ENCODE data around the gene STK32B. TPM values are rescaled to one million over a fixed set of nuclear protein-coding genes. Genes with fewer than 3 reads are reported as not detected.

Gene STK32B
- total RNA-seq, 2 donors from 2014 or later: 0.09 to 7.3 TPM

DNA sequence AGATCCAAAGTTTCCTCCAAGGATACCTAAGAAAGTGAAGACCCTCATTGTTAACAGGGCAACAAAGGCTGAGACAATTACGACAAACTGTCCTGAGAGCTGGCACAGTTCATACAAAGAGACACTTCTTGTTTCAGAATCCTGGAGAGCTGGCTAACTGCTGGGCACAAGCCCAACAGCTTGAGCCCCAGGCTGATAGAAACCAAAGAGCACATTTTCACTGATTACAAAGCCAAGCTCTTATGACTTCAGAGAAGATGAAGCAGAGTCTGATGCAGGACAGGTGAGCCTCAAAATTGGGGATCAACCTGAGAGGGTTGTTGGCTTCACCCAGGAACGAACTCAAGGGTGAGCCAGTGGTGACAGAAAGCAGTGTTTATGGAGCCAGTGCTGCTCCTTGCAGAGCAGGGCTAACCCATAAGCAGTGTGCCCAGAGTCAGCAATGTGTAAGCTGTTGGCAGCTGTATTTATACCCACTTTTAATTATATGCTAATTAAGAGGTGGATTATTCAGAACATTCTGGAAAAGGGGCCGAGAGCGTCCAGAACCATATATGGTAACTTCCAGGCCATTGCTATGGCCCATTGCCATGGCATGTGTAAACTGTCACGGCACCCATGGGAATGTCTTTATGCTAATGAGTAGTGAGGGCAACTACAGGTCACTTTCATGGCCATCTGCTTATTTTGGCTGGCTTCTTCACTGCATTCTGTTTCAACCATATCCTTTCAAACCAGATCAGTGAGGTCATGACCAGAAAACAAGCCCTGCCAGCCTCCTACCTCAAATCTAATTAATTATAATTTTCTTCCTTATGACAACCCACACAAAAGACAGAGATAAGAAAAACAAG lies 473.4 kb downstream of the STK32B start:
- Histone ChIP-seq H3K4me3 (no peak overlapping the region), H3K36me3 (no peaks in the 10 kb centered on the region), H3K27ac (no peak overlapping the region), H3K27me3 (replicated peaks; ENCODE audit: insufficient read depth) (no peaks in the 10 kb centered on the region), H3K4me1 (replicated peaks) (no peaks in the 10 kb centered on the region), H3K9me3 (no peaks in the 10 kb centered on the region)
- intact Hi-C loops (cut with DNase I): no loop called here
- WGBS: 41% methylated on average over 5 of the region's 5 CpGs
- TF ChIP-seq POLR2AphosphoS5 (IDR thresholded peaks at IDR 0.05) (no peak), POLR2A (IDR thresholded peaks at IDR 0.05) (no peak)
- TF ChIP-seq, protein P1, sequence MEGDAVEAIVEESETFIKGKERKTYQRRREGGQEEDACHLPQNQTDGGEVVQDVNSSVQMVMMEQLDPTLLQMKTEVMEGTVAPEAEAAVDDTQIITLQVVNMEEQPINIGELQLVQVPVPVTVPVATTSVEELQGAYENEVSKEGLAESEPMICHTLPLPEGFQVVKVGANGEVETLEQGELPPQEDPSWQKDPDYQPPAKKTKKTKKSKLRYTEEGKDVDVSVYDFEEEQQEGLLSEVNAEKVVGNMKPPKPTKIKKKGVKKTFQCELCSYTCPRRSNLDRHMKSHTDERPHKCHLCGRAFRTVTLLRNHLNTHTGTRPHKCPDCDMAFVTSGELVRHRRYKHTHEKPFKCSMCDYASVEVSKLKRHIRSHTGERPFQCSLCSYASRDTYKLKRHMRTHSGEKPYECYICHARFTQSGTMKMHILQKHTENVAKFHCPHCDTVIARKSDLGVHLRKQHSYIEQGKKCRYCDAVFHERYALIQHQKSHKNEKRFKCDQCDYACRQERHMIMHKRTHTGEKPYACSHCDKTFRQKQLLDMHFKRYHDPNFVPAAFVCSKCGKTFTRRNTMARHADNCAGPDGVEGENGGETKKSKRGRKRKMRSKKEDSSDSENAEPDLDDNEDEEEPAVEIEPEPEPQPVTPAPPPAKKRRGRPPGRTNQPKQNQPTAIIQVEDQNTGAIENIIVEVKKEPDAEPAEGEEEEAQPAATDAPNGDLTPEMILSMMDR (IDR thresholded peaks at IDR 0.05): no peak
- no peak for DNase-seq (ENCODE audit: low spot score)

DNA sequence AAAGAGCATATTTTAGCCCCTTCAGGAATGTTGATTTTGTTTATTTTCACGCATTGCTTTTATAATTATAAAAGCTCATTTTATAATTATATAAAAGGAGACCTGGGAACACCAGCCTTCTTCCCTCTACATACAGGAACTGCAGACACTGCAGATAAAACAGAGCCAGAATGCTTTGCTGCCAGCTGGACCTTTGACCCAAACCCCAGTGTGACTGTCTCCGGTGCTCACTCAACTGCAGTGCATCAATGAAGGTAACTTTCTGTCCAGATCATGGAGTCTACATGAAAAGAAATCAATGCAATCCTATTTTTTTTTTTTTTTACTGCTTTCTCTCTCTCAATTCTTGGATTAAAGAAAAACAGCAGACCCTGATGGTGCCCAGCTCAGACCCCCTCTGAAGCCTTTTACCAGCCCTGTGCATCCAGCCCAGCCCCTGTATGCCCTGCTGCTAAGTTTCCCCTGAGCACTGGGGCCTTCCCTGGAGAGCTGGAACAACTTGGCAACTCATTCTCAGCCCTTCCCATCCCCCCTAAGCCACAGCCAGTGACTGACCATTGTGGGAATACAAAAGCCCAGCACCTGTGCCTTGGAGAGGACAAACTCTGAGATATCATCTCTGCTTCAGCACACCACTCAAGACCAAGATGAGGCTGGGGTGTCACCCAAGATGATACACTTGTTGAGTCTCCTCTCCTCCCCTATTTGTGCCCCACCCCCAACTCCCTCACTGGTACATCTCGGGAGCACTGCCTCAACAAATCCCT lies 475.0 kb downstream of the STK32B start:
- H3K36me3 ChIP-seq: no peaks in the 10 kb centered on the region
- H3K4me1 ChIP-seq (replicated peaks): no peaks in the 10 kb centered on the region
- DNase-seq (ENCODE audit: low spot score): no peak
- H3K27ac ChIP-seq: no peak overlapping the region
- intact Hi-C loops (cut with DNase I): no loop called here
- TF ChIP-seq POLR2A (IDR thresholded peaks at IDR 0.05) (no peak), POLR2AphosphoS5 (IDR thresholded peaks at IDR 0.05) (no peak)
- TF ChIP-seq, protein P1 (IDR thresholded peaks at IDR 0.05): no peak
- 68% methylated on average over 3 of the region's 3 CpGs for WGBS
- no peaks in the 10 kb centered on the region for H3K9me3 ChIP-seq
- no peaks in the 10 kb centered on the region for H3K27me3 ChIP-seq (replicated peaks; ENCODE audit: insufficient read depth)
- H3K4me3 ChIP-seq: no peak overlapping the region

DNA sequence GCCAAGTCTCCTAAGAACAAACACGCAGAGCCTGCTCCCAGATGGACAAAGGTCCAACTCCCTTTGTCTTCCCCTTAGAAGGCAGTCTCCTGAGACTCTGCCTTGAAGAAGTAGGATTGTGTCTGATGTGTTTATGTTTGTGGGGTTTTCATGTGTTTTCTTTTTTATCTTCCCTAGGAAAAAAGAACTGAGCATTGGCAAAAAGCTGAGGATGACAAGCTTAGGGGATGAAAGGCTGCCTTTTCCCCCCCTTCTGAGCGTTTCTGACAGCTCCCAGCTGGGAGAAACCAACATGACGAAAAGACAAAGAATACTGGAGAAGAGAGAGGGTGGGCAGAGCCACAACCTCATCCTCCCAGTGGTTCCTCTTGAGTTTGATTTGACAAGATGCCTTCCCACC lies 475.9 kb downstream of the STK32B start:
- H3K36me3 ChIP-seq: no peaks in the 10 kb centered on the region
- no peak for DNase-seq (ENCODE audit: low spot score)
- H3K27me3 ChIP-seq (replicated peaks; ENCODE audit: insufficient read depth): no peaks in the 10 kb centered on the region
- H3K4me3 ChIP-seq: no peak overlapping the region
- intact Hi-C loops (cut with DNase I): no loop called here
- H3K4me1 ChIP-seq (replicated peaks): no peaks in the 10 kb centered on the region
- no peaks in the 10 kb centered on the region for H3K9me3 ChIP-seq
- TF ChIP-seq, protein P1 (IDR thresholded peaks at IDR 0.05): no peak
- H3K27ac ChIP-seq: no peak overlapping the region
- 40% methylated on average over 3 of the region's 3 CpGs for WGBS

DNA sequence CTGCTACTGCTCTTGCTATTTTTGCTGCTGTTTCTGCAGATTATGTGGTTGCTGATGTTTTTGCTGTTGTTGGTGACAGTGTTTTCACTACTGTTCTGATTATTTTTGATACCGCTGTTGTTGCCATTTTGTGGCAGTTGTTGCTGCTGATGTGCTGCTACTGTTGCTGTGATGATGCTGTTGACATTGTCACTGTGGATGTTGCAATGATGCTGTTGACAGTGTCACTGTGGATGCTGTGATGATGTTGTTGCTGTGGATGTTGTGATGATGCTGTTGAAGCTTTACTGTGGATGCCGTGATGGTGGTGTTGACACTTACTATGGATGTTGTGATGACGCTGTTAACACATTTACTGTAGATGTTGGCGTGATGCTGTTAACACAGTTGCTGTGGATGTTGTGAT lies 476.8 kb downstream of the STK32B start:
- Histone ChIP-seq H3K9me3 (no peaks in the 10 kb centered on the region), H3K4me1 (replicated peaks) (no peaks in the 10 kb centered on the region), H3K27ac (no peak overlapping the region), H3K36me3 (no peaks in the 10 kb centered on the region), H3K27me3 (replicated peaks; ENCODE audit: insufficient read depth) (no peaks in the 10 kb centered on the region), H3K4me3 (no peak overlapping the region)
- DNase-seq (ENCODE audit: low spot score): no peak
- 97% methylated on average over 4 of the region's 4 CpGs for WGBS
- no peak for TF ChIP-seq POLR2AphosphoS5 (IDR thresholded peaks at IDR 0.05)
- TF ChIP-seq POLR2A (IDR thresholded peaks at IDR 0.05): no peak
- TF ChIP-seq, protein P1 (IDR thresholded peaks at IDR 0.05): no peak
- intact Hi-C loops (cut with DNase I): no loop called here
